Sigmoid colon (tissue), 4 donors: ENCODE data around the gene SH2D1A.

Experiments used
- CTCF ChIP-seq, 4 experiments: fragments of 450-650 bp in 3 of 4; fragments of 200-600 bp in 1 of 4; IDR thresholded peaks; one replicate each; pipeline ENCODE4 v1.5.1; 2016 to 2019; ENCODE audit warnings: antibody characterized with exemption in 4 of 4, mild to moderate bottlenecking in 3 of 4, moderate library complexity in 2 of 4
- EP300 ChIP-seq, 4 donors: sonication (generic); formaldehyde crosslinking; IDR thresholded peaks; one replicate each; pipeline ENCODE4 v1.6.1; 2017; ENCODE audit warnings: antibody characterized with exemption in 4 of 4
- POLR2A ChIP-seq, 2 donors: fragments of 450-650 bp; IDR thresholded peaks; one replicate each; pipeline ENCODE4 v1.6.1; 2016; ENCODE audit warnings: antibody characterized with exemption in 2 of 2, mild to moderate bottlenecking in 2 of 2, moderate library complexity in 2 of 2

- TF ChIP-seq CTCF (IDR thresholded peaks at IDR 0.05) (no peak), POLR2A (IDR thresholded peaks at IDR 0.05) (no peak), EP300 (IDR thresholded peaks at IDR 0.05) (no peak)
These were observed 46.9 kb downstream of the SH2D1A start for GRCh38 chrX:124393238-124393637.
